Measurements from ENCODE around the gene ARHGEF4.

DNA sequence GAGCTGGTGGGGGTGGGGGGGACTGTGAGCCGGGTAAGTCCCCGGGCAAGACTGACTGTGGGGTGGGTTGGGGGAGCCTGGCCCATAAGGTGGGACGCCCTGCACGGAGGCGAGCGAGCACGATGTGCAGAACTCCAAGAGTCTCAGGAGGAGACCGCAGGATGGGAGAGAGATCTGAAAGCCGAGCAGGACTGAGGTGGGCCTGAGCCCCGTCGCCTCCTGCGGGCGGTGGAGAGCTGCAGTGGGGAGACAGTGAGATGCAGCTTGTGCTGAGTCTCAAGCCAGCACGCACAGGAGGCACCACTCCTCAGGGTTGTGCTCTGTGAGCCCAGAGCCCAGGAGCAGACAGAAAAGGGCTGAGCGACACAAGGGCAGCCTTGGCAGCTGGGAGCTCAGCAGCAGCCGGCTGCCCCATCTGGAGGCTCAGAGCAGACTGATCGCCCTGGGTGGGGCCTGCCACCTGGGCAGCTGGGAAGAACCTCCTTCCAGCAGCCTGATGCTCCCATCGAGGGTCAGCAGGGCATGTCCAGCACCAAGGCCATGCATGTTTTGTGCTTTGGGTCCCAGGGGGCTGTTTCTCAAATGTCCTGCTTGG, 15.9 kb downstream of the ARHGEF4 start:
- TF ChIP-seq CREM (IDR thresholded peaks at IDR 0.05; ENCODE audit: low read depth) (no peak), BHLHE40 (IDR thresholded peaks at IDR 0.05; ENCODE audit: borderline replicate concordance in 1 of 2, low read depth in 2 of 2, low read length in 1 of 2) (no peak), EZH2 (IDR thresholded peaks at IDR 0.05; ENCODE audit: borderline replicate concordance, control insufficient read depth, low read depth, low read length) (no peak), GABPA (IDR thresholded peaks at IDR 0.05; ENCODE audit: low read depth) (no peak), ZNF274 (IDR thresholded peaks at IDR 0.05; ENCODE audit: insufficient read depth, insufficient read length) (no peak), CEBPB (IDR thresholded peaks at IDR 0.05; ENCODE audit: borderline replicate concordance in 1 of 2, low read depth in 2 of 2, low read length in 2 of 2) (no peak), ZNF207 (IDR thresholded peaks at IDR 0.05; ENCODE audit: borderline replicate concordance) (no peak), FOXM1 (IDR thresholded peaks at IDR 0.05; ENCODE audit: low read depth, low read length) (no peak), RAD21 (IDR thresholded peaks at IDR 0.05; ENCODE audit: insufficient read depth, low read depth, low read length) (no peak), FOXK2 (IDR thresholded peaks at IDR 0.05) (no peak), HDAC2 (IDR thresholded peaks at IDR 0.05) (no peak)
- TF ChIP-seq, protein P1, sequence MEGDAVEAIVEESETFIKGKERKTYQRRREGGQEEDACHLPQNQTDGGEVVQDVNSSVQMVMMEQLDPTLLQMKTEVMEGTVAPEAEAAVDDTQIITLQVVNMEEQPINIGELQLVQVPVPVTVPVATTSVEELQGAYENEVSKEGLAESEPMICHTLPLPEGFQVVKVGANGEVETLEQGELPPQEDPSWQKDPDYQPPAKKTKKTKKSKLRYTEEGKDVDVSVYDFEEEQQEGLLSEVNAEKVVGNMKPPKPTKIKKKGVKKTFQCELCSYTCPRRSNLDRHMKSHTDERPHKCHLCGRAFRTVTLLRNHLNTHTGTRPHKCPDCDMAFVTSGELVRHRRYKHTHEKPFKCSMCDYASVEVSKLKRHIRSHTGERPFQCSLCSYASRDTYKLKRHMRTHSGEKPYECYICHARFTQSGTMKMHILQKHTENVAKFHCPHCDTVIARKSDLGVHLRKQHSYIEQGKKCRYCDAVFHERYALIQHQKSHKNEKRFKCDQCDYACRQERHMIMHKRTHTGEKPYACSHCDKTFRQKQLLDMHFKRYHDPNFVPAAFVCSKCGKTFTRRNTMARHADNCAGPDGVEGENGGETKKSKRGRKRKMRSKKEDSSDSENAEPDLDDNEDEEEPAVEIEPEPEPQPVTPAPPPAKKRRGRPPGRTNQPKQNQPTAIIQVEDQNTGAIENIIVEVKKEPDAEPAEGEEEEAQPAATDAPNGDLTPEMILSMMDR (IDR thresholded peaks at IDR 0.05 in 2 of 3, conservative IDR thresholded peaks at IDR 0.05 in 1 of 3; ENCODE audit: control insufficient read depth in 2 of 3, extremely low read depth in 1 of 3, insufficient read depth in 1 of 3, low read depth in 3 of 3, low read length in 3 of 3), result no peak
- TF ChIP-seq, protein P2, sequence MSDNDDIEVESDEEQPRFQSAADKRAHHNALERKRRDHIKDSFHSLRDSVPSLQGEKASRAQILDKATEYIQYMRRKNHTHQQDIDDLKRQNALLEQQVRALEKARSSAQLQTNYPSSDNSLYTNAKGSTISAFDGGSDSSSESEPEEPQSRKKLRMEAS (IDR thresholded peaks at IDR 0.05; ENCODE audit: low read depth, low read length), result no peak
- TF ChIP-seq, protein P3, sequence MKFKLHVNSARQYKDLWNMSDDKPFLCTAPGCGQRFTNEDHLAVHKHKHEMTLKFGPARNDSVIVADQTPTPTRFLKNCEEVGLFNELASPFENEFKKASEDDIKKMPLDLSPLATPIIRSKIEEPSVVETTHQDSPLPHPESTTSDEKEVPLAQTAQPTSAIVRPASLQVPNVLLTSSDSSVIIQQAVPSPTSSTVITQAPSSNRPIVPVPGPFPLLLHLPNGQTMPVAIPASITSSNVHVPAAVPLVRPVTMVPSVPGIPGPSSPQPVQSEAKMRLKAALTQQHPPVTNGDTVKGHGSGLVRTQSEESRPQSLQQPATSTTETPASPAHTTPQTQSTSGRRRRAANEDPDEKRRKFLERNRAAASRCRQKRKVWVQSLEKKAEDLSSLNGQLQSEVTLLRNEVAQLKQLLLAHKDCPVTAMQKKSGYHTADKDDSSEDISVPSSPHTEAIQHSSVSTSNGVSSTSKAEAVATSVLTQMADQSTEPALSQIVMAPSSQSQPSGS (IDR thresholded peaks at IDR 0.05; ENCODE audit: low read length), result no peak
